HepG2 (cell line): Measurements from ENCODE around the gene PEAK1. TPM values are rescaled to one million over a fixed set of nuclear protein-coding genes. Genes with fewer than 3 reads are reported as not detected.
A peak's percentile ranks its signal among the peaks of the same experiment; 100 is the strongest.

Experiments
- CENPX ChIP-seq: sonication (generic); formaldehyde crosslinking; IDR thresholded peaks from 2 replicates; pipeline ENCODE4 v1.9.0; 2021; ENCODE audit warnings: mild to moderate bottlenecking, missing genetic modification reagents, moderate library complexity
- E2F1 ChIP-seq: sonication (generic); formaldehyde crosslinking; IDR thresholded peaks from 2 replicates; pipeline ENCODE4 v1.5.0; 2020; ENCODE audit warnings: missing genetic modification reagents
- EEA1 ChIP-seq: sonication (generic); formaldehyde crosslinking; IDR thresholded peaks from 2 replicates; pipeline ENCODE4 v1.5.1; 2020; ENCODE audit warnings: mild to moderate bottlenecking, missing genetic modification reagents, borderline replicate concordance
- ETV5 ChIP-seq: IDR thresholded peaks from 2 replicates; pipeline ENCODE4 v1.6.1; 2018; ENCODE audit warnings: missing biosample characterization, missing genetic modification reagents, inconsistent platforms, borderline replicate concordance
- FLYWCH1 ChIP-seq: sonication (generic); formaldehyde crosslinking; IDR thresholded peaks from 2 replicates; pipeline ENCODE4 v1.8.1; 2023; ENCODE audit warnings: mild to moderate bottlenecking, missing genetic modification reagents
- KAT2B ChIP-seq: fragments of 150-350 bp; IDR thresholded peaks from 2 replicates; pipeline ENCODE4 v1.6.1; 2014; ENCODE audit warnings: low read depth, low read length, borderline replicate concordance
- MAFF ChIP-seq: IDR thresholded peaks from 2 replicates; pipeline ENCODE4 v1.6.1; 2011; ENCODE audit warnings: low read depth, low read length, improper control_type of control experiment
- MXD4 ChIP-seq: IDR thresholded peaks from 2 replicates; pipeline ENCODE4 v1.6.1; 2016; ENCODE audit warnings: mild to moderate bottlenecking, missing biosample characterization, missing genetic modification reagents
- NR2F6 ChIP-seq, 2 experiments: IDR thresholded peaks; 2 replicates each; pipeline ENCODE4 v1.6.1; 2016; ENCODE audit warnings: antibody characterized with exemption in 1 of 2, mild to moderate bottlenecking in 1 of 2
- POLR2AphosphoS5 ChIP-seq: IDR thresholded peaks from 2 replicates; pipeline ENCODE4 v1.6.1; 2012; ENCODE audit warnings: low read depth, low read length
- RXRB ChIP-seq: IDR thresholded peaks from 2 replicates; pipeline ENCODE4 v1.6.1; 2016; ENCODE audit warnings: borderline replicate concordance, missing genetic modification reagents, missing compliant biosample characterization
- TP53 ChIP-seq: sonication (generic); formaldehyde crosslinking; conservative IDR thresholded peaks from 2 replicates; pipeline ENCODE4 v1.4.0; 2020; ENCODE audit warnings: missing genetic modification reagents
- ZKSCAN8 ChIP-seq: IDR thresholded peaks from 2 replicates; pipeline ENCODE4 v1.6.1; 2016; ENCODE audit warnings: borderline replicate concordance, missing genetic modification reagents, missing compliant biosample characterization
- ZMYM3 ChIP-seq: sonication (generic); formaldehyde crosslinking; IDR thresholded peaks from 2 replicates; pipeline ENCODE4 v1.5.1; 2020; ENCODE audit warnings: mild to moderate bottlenecking, missing genetic modification reagents
- ZNF383 ChIP-seq: sonication (generic); formaldehyde crosslinking; IDR thresholded peaks from 2 replicates; pipeline ENCODE4 v1.4.0; 2020; ENCODE audit warnings: missing genetic modification reagents, mild to moderate bottlenecking, borderline replicate concordance
- ZNF629 ChIP-seq: sonication (generic); formaldehyde crosslinking; conservative IDR thresholded peaks from 2 replicates; pipeline ENCODE4 v1.5.0; 2020; ENCODE audit warnings: missing genetic modification reagents
- ZNF747 ChIP-seq: sonication (generic); formaldehyde crosslinking; IDR thresholded peaks from 2 replicates; pipeline ENCODE4 v1.8.1; 2023; ENCODE audit warnings: missing genetic modification reagents, mild to moderate bottlenecking, borderline replicate concordance
- ZNF816 ChIP-seq: sonication (generic); formaldehyde crosslinking; IDR thresholded peaks from 2 replicates; pipeline ENCODE4 v1.8.0; 2022; ENCODE audit warnings: missing genetic modification reagents, mild to moderate bottlenecking, borderline replicate concordance
- ZNF841 ChIP-seq: sonication (generic); formaldehyde crosslinking; IDR thresholded peaks from 2 replicates; pipeline ENCODE4 v1.8.1; 2023; ENCODE audit warnings: missing genetic modification reagents, borderline replicate concordance
- ZUFSP ChIP-seq: sonication (generic); formaldehyde crosslinking; IDR thresholded peaks from 2 replicates; pipeline ENCODE4 v1.9.0; 2021; ENCODE audit warnings: missing genetic modification reagents, mild to moderate bottlenecking, borderline replicate concordance
- polyA plus RNA-seq, 8 experiments: library from polyadenylated mRNA; depleted of rRNA in 3 of 8; stranded (reverse) in 7 of 8; unstranded in 1 of 8; fragments of >200 nt; fragmentation: Illumina TruSeq in 4 of 8; extraction: Trizol in 4 of 8; gene quantifications; 2 replicates each; pipeline versions ENCODE4 v1.2.1 to v1.2.3, GENCODE V29; 2011 to 2016; ENCODE audit warnings: low read depth in 4 of 8, missing spikeins in 1 of 8, mixed read lengths in 1 of 8; ENCODE audit not compliant: insufficient read depth in 1 of 8
- total RNA-seq, 5 experiments: library from RNA; depleted of rRNA; stranded (reverse); fragments of >200 nt; fragmentation: Illumina TruSeq; extraction: Trizol; gene quantifications; 2 replicates each; pipeline ENCODE4 v1.2.3, GENCODE V29; 2016; ENCODE audit warnings: low read depth in 1 of 5
- TF ChIP-seq, protein P1 (sequence below): sonication (generic); formaldehyde crosslinking; IDR thresholded peaks from 2 replicates; pipeline ENCODE4 v1.4.0; 2020; ENCODE audit warnings: mild to moderate bottlenecking, missing genetic modification reagents, borderline replicate concordance
- TF ChIP-seq, protein P2 (sequence below): sonication (generic); formaldehyde crosslinking; IDR thresholded peaks from 2 replicates; pipeline ENCODE4 v1.5.0; 2020; ENCODE audit warnings: missing genetic modification reagents

PEAK1 gene
- total and polyA plus RNA-seq, 2 of the 13 experiments (the other 11 are each of a cell fraction or from before 2014, with no cell fraction given) = 6.0 to 6.6 TPM

- TF ChIP-seq ZUFSP (CRISPR knock-in tag) (no peak), EEA1 (no peak), CENPX (CRISPR knock-in tag) (no peak), E2F1 (no peak), TP53 (CRISPR knock-in tag) (no peak), ZNF383 (CRISPR knock-in tag) (no peak), ZNF747 (CRISPR knock-in tag) (no peak), FLYWCH1 (CRISPR knock-in tag) (no peak), KAT2B (no peak), MXD4 (CRISPR knock-in tag) (no peak), RXRB (CRISPR knock-in tag) (0 out of 2 replicates have a peak, but pooled peaks have one; percentile 17), MAFF (no peak), ZMYM3 (CRISPR knock-in tag) (no peak), ETV5 (no peak), ZNF816 (CRISPR knock-in tag) (no peak), POLR2AphosphoS5 (no peak), ZKSCAN8 (CRISPR knock-in tag) (no peak), NR2F6 (IDR thresholded peaks at IDR 0.05) (peak; percentile 34; the same call in 1 of the 2 replicates), NR2F6 (CRISPR knock-in tag; IDR thresholded peaks at IDR 0.05) (no peak), ZNF841 (CRISPR knock-in tag) (no peak), ZNF629 (CRISPR knock-in tag) (no peak)
- TF ChIP-seq, protein P1, sequence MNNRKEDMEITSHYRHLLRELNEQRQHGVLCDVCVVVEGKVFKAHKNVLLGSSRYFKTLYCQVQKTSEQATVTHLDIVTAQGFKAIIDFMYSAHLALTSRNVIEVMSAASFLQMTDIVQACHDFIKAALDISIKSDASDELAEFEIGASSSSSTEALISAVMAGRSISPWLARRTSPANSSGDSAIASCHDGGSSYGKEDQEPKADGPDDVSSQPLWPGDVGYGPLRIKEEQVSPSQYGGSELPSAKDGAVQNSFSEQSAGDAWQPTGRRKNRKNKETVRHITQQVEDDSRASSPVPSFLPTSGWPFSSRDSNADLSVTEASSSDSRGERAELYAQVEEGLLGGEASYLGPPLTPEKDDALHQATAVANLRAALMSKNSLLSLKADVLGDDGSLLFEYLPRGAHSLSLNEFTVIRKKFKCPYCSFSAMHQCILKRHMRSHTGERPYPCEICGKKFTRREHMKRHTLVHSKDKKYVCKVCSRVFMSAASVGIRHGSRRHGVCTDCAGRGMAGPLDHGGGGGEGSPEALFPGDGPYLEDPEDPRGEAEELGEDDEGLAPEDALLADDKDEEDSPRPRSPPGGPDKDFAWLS = no peak
- TF ChIP-seq, protein P2, sequence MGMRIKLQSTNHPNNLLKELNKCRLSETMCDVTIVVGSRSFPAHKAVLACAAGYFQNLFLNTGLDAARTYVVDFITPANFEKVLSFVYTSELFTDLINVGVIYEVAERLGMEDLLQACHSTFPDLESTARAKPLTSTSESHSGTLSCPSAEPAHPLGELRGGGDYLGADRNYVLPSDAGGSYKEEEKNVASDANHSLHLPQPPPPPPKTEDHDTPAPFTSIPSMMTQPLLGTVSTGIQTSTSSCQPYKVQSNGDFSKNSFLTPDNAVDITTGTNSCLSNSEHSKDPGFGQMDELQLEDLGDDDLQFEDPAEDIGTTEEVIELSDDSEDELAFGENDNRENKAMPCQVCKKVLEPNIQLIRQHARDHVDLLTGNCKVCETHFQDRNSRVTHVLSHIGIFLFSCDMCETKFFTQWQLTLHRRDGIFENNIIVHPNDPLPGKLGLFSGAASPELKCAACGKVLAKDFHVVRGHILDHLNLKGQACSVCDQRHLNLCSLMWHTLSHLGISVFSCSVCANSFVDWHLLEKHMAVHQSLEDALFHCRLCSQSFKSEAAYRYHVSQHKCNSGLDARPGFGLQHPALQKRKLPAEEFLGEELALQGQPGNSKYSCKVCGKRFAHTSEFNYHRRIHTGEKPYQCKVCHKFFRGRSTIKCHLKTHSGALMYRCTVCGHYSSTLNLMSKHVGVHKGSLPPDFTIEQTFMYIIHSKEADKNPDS (CRISPR knock-in tag) = no peak
These were observed 259.1 kb downstream of the PEAK1 start (continued) for GRCh38 chr15:77160562-77161478.
